ENCODE measurements around the gene DOLPP1. TPM values are rescaled to one million over a fixed set of nuclear protein-coding genes. Genes with fewer than 3 reads are reported as not detected.

DOLPP1 gene
- total and polyA plus RNA-seq, 2 of the 13 experiments (the other 11 are each of a cell fraction or from before 2014, with no cell fraction given): 21.0 to 34.1 TPM

GRCh38 chr9:129064499-129064908 is 16.4 kb upstream of the DOLPP1 start:
- peak; percentile 95 for DNase-seq (ENCODE audit: low spot score)
- POLR2A ChIA-PET: interaction anchor here (0.7 to 1.6 kb wide), 6 partner anchors 12 to 47 kb away, joined by 3 to 17 read pairs (median 4); partner anchors contain the start of genes DOLPP1, MIGA2, PTPA and SH3GLB2
- peaks cover 3 to 19% of the 10 kb centered on the region in 2 experiments; a peak in 3 of 5 replicates for H3K36me3 ChIP-seq (replicated peaks in 1 of 2; ENCODE audit: control insufficient read depth in 1 of 2, insufficient read depth in 2 of 2, low read length in 2 of 2)
- no peak overlapping the region for H3K4me3 ChIP-seq (replicated peaks in 1 of 3; ENCODE audit: insufficient read depth in 1 of 3, low read depth in 2 of 3, low read length in 3 of 3)
- FAIRE-seq: peak; percentile 98
- no peak overlapping the region for H2AFZ ChIP-seq (ENCODE audit: low read length)
- peak overlapping the region; percentile 15; the same call in 1 of the 2 replicates for H3K4me2 ChIP-seq (ENCODE audit: low read depth, low read length)
- no peaks in the 10 kb centered on the region for H3K79me2 ChIP-seq (ENCODE audit: insufficient read depth, low read length)
- 0 out of 2 replicates have a peak overlapping the region, but pooled peaks have one; percentile 17 for H3K9ac ChIP-seq (ENCODE audit: insufficient read depth, low read depth, low read length)
- BruUV-seq (replicated peaks): no TSS peak
- no peaks in the 10 kb centered on the region for H4K20me1 ChIP-seq (ENCODE audit: insufficient read depth, low read length)
- WGBS (ENCODE audit: low lambda C conversion rate): 11% methylated on average over 8 of the region's 8 CpGs
- intact Hi-C loops (cut with micrococcal nuclease; ENCODE audit: unreplicated experiment) (no loop called here), in situ Hi-C loops (cut with HindIII; ENCODE audit: extremely low pct_ligation_motif_present, low pct_unique_long_range_greater_than_20kb) (no loop called here)
- H3K9me3 ChIP-seq (ENCODE audit: low read length): no peaks in the 10 kb centered on the region
- peaks cover 26% of the 10 kb centered on the region for H3K4me1 ChIP-seq (ENCODE audit: insufficient read depth, low read length)
- no peaks in the 10 kb centered on the region for H3K27me3 ChIP-seq (ENCODE audit: control insufficient read depth in 1 of 2, insufficient read depth in 2 of 2, low read length in 2 of 2)
- H3K27ac ChIP-seq (ENCODE audit: extremely low read length, insufficient read depth, low read length): peak overlapping the region; percentile 66
- peak; percentile 94 for ATAC-seq
- CTCF ChIA-PET (ENCODE audit: low intra/inter-chr PET ratio, low total read pairs): no interaction called here
- TF ChIP-seq PPARG (CRISPR knock-in tag; conservative IDR thresholded peaks at IDR 0.05) (peak; percentile 63), CCDC6 (CRISPR knock-in tag; IDR thresholded peaks at IDR 0.05) (peak; percentile 88), BCL6 (CRISPR knock-in tag; IDR thresholded peaks at IDR 0.05) (peak; percentile 84), ELF3 (CRISPR knock-in tag; IDR thresholded peaks at IDR 0.05) (peak; percentile 44; the same call in 1 of the 2 replicates), ZNF674 (CRISPR knock-in tag; IDR thresholded peaks at IDR 0.05; ENCODE audit: low read depth) (no peak), CBFB (CRISPR knock-in tag; IDR thresholded peaks at IDR 0.05) (0 out of 2 replicates have a peak, but pooled peaks have one; percentile 41), ELF4 (CRISPR knock-in tag; IDR thresholded peaks at IDR 0.05; ENCODE audit: borderline replicate concordance) (0 out of 2 replicates have a peak, but pooled peaks have one; percentile 36), KDM5B (CRISPR knock-in tag; IDR thresholded peaks at IDR 0.05; ENCODE audit: borderline replicate concordance) (peak; percentile 53; the same call in 1 of the 2 replicates)
- TF ChIP-seq, protein P1, sequence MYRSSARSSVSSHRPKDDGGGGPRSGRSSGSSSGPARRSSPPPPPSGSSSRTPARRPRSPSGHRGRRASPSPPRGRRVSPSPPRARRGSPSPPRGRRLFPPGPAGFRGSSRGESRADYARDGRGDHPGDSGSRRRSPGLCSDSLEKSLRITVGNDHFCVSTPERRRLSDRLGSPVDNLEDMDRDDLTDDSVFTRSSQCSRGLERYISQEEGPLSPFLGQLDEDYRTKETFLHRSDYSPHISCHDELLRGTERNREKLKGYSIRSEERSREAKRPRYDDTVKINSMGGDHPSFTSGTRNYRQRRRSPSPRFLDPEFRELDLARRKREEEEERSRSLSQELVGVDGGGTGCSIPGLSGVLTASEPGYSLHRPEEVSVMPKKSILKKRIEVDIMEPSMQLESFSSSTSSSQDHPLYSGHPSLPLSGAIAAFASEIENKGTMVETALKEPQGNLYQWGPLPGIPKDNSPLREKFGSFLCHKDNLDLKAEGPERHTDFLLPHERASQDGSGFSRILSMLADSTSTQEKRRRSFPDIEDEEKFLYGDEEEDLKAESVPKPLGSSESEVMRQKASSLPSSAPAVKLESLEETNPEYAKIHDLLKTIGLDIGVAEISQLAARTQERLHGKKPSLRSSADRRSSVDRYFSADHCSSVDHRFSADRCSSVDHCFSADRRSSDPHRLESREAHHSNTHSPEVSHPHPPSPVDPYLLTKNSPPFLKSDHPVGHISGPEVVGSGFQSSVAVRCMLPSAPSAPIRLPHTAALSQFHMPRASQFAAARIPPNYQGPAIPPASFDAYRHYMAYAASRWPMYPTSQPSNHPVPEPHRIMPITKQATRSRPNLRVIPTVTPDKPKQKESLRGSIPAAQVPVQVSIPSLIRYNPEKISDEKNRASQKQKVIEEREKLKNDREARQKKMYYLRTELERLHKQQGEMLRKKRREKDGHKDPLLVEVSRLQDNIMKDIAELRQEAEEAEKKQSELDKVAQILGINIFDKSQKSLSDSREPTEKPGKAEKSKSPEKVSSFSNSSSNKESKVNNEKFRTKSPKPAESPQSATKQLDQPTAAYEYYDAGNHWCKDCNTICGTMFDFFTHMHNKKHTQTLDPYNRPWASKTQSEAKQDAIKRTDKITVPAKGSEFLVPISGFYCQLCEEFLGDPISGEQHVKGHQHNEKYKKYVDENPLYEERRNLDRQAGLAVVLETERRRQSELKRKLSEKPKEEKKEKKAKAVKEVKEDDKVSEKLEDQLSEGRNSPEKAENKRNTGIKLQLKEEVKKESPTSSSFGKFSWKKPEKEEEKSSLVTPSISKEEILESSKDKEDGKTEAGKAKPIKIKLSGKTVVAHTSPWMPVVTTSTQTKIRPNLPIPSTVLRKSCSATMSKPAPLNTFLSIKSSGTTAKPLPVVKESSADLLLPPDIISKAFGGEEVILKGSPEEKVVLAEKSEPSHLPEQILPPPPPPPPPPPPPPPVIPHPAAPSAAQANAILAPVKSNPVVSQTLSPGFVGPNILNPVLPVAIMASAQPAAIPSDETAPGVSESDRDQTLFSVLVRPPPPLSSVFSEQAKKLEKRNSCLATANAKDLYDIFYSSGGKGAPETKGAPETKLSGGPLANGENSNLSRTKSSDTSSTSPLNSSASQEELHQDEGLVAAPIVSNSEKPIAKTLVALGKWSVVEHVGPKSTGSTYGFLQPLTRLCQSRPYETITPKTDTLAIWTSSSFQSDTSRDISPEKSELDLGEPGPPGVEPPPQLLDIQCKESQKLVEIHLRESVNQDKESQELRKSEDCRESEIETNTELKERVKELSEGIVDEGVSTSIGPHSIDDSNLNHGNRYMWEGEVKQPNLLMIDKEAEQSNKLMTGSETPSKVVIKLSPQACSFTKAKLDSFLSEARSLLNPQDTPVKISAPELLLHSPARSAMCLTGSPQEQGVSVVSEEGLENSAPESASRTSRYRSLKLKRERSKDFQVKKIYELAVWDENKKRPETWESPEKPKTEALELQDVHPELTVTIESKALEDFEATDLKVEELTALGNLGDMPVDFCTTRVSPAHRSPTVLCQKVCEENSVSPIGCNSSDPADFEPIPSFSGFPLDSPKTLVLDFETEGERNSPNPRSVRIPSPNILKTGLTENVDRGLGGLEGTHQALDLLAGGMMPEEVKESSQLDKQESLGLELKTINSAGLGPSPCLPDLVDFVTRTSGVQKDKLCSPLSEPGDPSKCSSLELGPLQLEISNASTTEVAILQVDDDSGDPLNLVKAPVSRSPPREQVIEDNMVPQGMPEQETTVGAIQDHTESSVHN (CRISPR knock-in tag; IDR thresholded peaks at IDR 0.05): no peak
- TF ChIP-seq, protein P2, sequence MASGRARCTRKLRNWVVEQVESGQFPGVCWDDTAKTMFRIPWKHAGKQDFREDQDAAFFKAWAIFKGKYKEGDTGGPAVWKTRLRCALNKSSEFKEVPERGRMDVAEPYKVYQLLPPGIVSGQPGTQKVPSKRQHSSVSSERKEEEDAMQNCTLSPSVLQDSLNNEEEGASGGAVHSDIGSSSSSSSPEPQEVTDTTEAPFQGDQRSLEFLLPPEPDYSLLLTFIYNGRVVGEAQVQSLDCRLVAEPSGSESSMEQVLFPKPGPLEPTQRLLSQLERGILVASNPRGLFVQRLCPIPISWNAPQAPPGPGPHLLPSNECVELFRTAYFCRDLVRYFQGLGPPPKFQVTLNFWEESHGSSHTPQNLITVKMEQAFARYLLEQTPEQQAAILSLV (CRISPR knock-in tag; IDR thresholded peaks at IDR 0.05; ENCODE audit: borderline replicate concordance): 0 out of 2 replicates have a peak, but pooled peaks have one; percentile 74

Data from HepG2 (cell line).